Lung (tissue), 12 donors: ENCODE measurements around the gene TMPRSS7. TPM values are rescaled to one million over a fixed set of nuclear protein-coding genes. Genes with fewer than 3 reads are reported as not detected.

Experiments
- ATAC-seq: fragments of 200-7000 bp; cut with Tn5 transposase; one replicate; pipeline ENCODE4 v1.9.1; 2020; ENCODE audit warnings: moderate number of reproducible peaks; ENCODE audit not compliant: insufficient read depth, low FRiP score
- DNase-seq, 3 donors: peaks; one replicate each; pipeline ENCODE4 v3.0.0-alpha.2; 2013 to 2017
- H3K27ac ChIP-seq, 2 donors: one replicate each; pipeline ENCODE4 v1.5.1; 2013; ENCODE audit warnings: mild to moderate bottlenecking in 2 of 2, moderate library complexity in 2 of 2, control low read depth in 1 of 2, inconsistent platforms in 1 of 2, low read depth in 1 of 2, low read length in 1 of 2
- H3K27me3 ChIP-seq, 3 donors: one replicate each; pipeline ENCODE4 v1.5.1; 2013; ENCODE audit warnings: low read length in 2 of 3; ENCODE audit not compliant: control insufficient read depth in 3 of 3, insufficient read depth in 3 of 3
- H3K36me3 ChIP-seq, 4 donors: one replicate each; pipeline ENCODE4 v1.5.1; 2013; ENCODE audit warnings: low read length in 4 of 4, mild to moderate bottlenecking in 1 of 4, moderate library complexity in 1 of 4; ENCODE audit not compliant: control insufficient read depth in 4 of 4, insufficient read depth in 4 of 4
- H3K4me1 ChIP-seq, 5 donors: one replicate each; pipeline ENCODE4 v1.5.1; 2013; ENCODE audit warnings: low read length in 5 of 5, mild to moderate bottlenecking in 2 of 5, moderate library complexity in 1 of 5; ENCODE audit not compliant: control insufficient read depth in 5 of 5, insufficient read depth in 5 of 5
- H3K4me3 ChIP-seq: one replicate; pipeline ENCODE4 v1.5.1; 2013; ENCODE audit warnings: mild to moderate bottlenecking, control low read depth, moderate library complexity
- H3K9ac ChIP-seq, 2 donors: one replicate each; pipeline ENCODE4 v1.5.1; 2013; ENCODE audit warnings: low read length in 2 of 2, control low read depth in 1 of 2; ENCODE audit not compliant: insufficient read depth in 1 of 2
- H3K9me3 ChIP-seq, 4 donors: one replicate each; pipeline ENCODE4 v1.5.1; 2013; ENCODE audit warnings: low read length in 3 of 4, mild to moderate bottlenecking in 1 of 4, moderate library complexity in 1 of 4; ENCODE audit not compliant: control insufficient read depth in 4 of 4, insufficient read depth in 3 of 4
- CTCF ChIP-seq: IDR thresholded peaks from 2 replicates; pipeline ENCODE4 v1.5.1; 2012; ENCODE audit warnings: mild to moderate bottlenecking; ENCODE audit errors: control extremely low read depth, extremely low read depth
- WGBS, 2 donors: extraction: QIAGEN DNeasy Blood & Tissue Kit; methylation state at CpG; one replicate each; pipeline ENCODE4 v1.1.7; 2013; 5-methylcytosine and 5-hydroxymethylcytosine counted together
- polyA plus RNA-seq, 2 donors: library from polyadenylated mRNA; stranded (reverse); fragments of 200-250 nt; gene quantifications; one replicate each; pipeline ENCODE4 v1.2.1, GENCODE V29; 2013
- total RNA-seq, 2 donors: library from RNA; depleted of rRNA in 1 of 2; stranded (reverse); fragments of >200 nt in 1 of 2; gene quantifications; one replicate each; pipeline ENCODE4 v1.2.1, GENCODE V29; 2014 to 2021
- donor health status: control.
- donor health status: control.
- donor health status: Bipolar disorder and iron deficiency.
- donor health status: healthy.
- donor health status: DM: yes; HTN: yes; CAD: no.

The TMPRSS7 gene
- total and polyA plus RNA-seq, 4 donors = 0.09 to 0.31 (median 0.17) TPM

- Histone ChIP-seq H3K4me1 (peaks cover 0 to 5% (median 0%) of the 10 kb centered on the region in 5 donors), H3K27me3 (no peaks in the 10 kb centered on the region), H3K4me3 (no peak overlapping the region), H3K9me3 (no peaks in the 10 kb centered on the region), H3K9ac (no peak overlapping the region), H3K27ac (no peak overlapping the region), H3K36me3 (peaks cover 0 to 1% (median 0%) of the 10 kb centered on the region in 4 donors)
- ATAC-seq (no peak), DNase-seq (no peak)
- 76 to 80% methylated on average over 5 of the region's 5 CpGs for WGBS, 2 donors
- no peak for TF ChIP-seq CTCF
Measured at GRCh38 chr3:112124907-112125607, 90.5 kb downstream of the TMPRSS7 start.

GRCh38 chr3:112126511-112126911 is 92.0 kb downstream of the TMPRSS7 start:
- 46 to 69% methylated on average over 1 of the region's 1 CpG for WGBS, 2 donors
- no peaks in the 10 kb centered on the region for H3K9me3 ChIP-seq
- H3K27ac ChIP-seq = no peak overlapping the region
- no peak for DNase-seq
- ATAC-seq = peak; percentile 34
- peaks cover 0 to 5% (median 0%) of the 10 kb centered on the region in 5 donors for H3K4me1 ChIP-seq
- H3K9ac ChIP-seq = no peak overlapping the region
- no peak overlapping the region for H3K4me3 ChIP-seq
- H3K27me3 ChIP-seq = no peaks in the 10 kb centered on the region
- TF ChIP-seq CTCF = no peak
- peaks cover 0 to 1% (median 0%) of the 10 kb centered on the region in 4 donors for H3K36me3 ChIP-seq

- Histone ChIP-seq H3K9me3 (no peaks in the 10 kb centered on the region), H3K27me3 (no peaks in the 10 kb centered on the region), H3K9ac (no peak overlapping the region), H3K36me3 (peaks cover 0 to 1% (median 0%) of the 10 kb centered on the region in 4 donors), H3K4me1 (peaks cover 0 to 5% (median 0%) of the 10 kb centered on the region in 5 donors), H3K4me3 (no peak overlapping the region), H3K27ac (no peak overlapping the region)
- no peak for DNase-seq
- no peak for TF ChIP-seq CTCF
- no peak for ATAC-seq
- 53 to 66% methylated on average over 10 of the region's 10 CpGs for WGBS, 2 donors
Measured at GRCh38 chr3:112127522-112128494, 93.3 kb downstream of the TMPRSS7 start.
